ENCODE data around the gene PSMD14.

PSMD14 gene

DNA sequence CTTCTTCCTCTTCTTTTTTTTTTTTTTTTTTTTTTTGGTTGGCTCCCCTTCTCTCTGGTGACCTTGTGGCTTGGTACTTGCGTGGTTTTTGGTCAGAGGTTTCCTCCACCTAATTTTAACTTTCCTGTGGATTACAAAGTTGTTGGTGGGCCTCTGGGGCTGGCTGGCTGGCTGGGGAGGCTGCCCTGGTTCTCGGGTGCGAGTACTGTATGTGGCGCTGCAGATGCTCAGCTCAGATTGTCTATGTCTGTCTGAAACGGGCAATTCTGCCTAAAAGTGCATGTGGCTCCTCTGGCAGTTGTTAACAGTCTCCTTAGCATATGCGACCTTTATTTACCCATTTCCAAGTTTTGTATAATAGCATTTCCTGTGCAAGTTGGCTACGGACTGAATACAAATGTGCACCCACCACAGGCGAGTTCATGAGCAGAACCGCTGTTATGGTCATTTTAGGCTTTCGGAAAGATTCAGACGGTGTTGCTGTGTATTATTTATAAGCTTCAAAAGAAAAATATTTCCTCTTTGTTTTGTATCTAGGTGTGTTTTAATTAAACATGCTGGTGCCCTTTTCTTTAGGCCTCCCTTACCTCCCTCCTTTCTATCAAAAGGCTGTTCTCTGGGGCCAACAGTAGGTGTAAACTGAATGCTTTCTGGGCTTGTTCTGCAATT is 112.3 kb downstream of the PSMD14 start:
- DNase-seq: no peak

DNA sequence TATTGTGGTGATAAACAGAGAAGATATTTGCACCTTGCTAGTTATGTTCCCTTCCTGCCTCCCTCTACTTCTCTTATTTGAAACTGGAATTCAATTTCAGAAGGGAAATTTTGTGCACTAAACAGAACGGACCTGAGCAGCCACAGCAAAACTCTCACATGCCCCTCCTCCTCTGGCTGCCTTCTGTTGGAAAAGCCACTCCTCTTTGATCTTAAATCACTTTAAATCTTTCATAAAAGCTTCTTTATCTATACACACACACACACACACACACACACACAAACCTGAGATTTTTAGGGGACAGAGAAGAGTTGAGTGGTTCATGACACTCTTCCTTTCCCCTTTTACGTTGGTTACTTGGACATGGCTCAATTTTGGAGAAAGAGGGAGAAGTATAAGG is 113.5 kb downstream of the PSMD14 start:
- DNase-seq: no peak

DNA sequence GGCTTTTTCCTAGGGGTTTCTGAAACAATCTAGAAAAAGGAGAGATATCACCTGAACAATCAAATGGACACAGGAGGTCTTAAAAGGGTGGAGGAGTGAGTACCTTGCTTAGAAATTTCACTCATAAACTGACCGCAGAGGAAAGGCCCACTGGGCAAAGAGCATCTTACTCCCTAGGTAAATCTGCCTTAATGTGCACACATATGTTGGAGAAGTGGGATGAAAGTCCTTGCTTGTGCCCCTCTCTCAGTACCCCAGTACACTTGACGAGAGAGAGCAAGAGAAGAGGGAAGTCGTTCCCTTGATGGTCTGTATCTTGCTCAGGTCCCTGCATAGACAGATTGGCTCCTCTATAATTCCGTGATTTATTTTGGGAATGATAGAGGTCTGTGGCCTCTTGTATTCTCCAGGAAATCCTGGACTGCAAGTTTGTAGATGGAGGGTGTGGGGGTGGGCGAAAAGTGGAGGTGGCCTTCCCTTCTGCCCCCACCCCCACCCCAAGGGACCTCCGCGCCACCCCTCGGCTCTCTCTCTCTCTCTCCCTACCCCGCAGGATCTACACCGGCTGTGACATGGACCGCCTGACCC is 114.7 kb downstream of the PSMD14 start:
- DNase-seq: no peak

DNA sequence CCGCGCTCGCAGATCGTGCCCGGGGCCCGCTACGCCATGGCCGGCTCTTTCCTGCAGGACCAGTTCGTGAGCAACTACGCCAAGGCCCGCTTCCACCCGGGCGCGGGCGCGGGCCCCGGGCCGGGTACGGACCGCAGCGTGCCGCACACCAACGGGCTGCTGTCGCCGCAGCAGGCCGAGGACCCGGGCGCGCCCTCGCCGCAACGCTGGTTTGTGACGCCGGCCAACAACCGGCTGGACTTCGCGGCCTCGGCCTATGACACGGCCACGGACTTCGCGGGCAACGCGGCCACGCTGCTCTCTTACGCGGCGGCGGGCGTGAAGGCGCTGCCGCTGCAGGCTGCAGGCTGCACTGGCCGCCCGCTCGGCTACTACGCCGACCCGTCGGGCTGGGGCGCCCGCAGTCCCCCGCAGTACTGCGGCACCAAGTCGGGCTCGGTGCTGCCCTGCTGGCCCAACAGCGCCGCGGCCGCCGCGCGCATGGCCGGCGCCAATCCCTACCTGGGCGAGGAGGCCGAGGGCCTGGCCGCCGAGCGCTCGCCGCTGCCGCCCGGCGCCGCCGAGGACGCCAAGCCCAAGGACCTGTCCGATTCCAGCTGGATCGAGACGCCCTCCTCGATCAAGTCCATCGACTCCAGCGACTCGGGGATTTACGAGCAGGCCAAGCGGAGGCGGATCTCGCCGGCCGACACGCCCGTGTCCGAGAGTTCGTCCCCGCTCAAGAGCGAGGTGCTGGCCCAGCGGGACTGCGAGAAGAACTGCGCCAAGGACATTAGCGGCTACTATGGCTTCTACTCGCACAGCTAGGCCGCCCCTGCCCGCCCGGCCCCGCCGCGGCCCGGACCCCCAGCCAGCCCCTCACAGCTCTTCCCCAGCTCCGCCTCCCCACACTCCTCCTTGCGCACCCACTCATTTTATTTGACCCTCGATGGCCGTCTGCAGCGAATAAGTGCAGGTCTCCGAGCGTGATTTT is 115.5 kb downstream of the PSMD14 start:
- no peak for DNase-seq

DNA sequence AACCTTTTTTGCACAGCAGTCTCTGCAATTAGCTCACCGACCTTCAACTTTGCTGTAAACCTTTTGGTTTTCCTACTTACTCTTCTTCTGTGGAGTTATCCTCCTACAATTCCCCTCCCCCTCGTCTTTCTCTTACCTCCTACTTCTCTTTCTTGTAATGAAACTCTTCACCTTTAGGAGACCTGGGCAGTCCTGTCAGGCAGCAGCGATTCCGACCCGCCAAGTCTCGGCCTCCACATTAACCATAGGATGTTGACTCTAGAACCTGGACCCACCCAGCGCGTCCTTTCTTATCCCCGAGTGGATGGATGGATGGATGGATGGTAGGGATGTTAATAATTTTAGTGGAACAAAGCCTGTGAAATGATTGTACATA is 116.2 kb downstream of the PSMD14 start:
- no peak for DNase-seq

DNA sequence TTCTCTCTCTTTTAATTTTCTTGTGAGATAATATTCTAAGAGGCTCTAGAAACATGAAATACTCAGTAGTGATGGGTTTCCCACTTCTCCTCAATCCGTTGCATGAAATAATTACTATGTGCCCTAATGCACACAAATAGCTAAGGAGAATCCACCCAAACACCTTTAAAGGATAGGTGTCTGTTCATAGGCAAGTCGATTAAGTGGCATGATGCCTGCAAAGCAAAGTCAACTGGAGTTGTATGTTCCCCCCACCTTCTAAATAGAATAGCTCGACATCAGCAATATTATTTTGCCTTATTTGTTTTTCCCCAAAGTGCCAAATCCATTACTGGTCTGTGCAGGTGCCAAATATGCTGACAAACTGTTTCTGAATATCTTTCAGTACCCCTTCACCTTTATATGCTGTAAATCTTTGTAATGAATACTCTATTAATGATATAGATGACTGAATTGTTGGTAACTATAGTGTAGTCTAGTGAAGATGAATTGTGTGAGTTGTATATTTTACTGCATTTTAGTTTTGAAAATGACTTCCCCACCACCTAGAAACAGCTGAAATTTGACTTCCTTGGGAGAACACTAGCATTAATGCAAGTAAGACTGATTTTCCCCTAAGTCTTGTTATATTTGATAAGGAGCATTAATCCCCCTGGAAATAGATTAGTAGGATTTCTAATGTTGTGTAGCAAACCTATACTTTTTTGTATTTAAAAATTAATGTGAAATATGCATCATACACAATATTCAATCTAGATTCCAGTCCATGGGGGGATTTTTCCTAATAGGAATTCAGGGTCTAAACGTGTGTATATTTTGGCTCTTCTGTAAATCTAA is 116.9 kb downstream of the PSMD14 start:
- no peak for DNase-seq

DNA sequence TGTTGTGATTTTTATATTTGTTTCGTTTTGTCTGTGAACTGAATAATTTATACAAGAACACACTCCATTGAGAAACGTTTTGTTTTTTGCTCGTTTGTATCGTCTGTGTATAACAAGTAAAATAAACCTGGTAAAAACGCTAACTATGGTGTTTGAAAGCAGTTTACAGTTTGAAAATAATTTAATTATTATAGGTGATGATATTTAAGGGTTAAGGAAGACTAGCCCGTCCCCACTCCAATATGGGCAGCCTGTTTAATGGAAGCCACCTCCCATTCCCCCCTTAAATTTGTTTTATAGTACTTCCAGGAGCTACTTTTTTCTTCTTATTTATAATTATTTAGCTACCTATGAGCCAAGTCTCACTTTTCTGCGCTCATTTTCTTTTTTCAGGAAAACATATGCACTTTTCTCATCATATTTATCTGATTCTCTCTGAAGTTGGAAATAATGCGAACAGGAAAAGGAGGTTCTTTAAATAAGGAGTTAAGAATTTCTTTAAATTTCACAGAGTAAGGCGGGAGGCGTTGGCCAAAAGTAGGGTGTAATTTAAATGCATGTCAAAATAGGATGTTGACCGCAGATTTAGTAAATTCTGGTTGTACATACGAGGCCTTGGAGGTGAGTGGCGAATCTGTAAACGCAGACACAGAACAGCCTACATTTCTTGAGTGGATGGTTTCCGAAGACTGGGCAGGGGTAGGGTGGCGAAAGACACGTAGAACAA is 117.7 kb downstream of the PSMD14 start:
- no peak for DNase-seq

DNA sequence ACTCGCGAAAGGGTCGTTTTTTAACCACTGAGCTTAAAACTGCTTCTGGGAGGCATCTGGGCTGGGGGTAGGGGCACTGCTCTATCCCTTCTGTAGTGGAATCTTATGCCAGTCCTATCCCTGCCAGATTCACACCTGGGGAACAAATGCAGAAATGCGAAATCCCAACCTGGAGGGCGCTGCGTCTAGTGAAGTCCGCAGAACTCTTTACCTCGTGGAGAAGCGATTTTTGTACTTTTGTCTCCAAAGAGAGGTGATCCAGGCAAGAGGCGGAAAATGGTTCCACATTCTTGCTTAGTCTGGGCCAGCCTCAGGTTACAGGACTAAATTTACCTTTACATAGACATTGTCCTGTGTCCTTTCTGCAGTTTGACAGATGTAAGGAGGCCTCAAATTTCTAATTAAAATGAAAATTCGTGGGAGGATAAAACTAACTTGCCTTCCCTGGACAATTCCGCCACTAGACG is 118.3 kb downstream of the PSMD14 start:
- DNase-seq: no peak

DNA sequence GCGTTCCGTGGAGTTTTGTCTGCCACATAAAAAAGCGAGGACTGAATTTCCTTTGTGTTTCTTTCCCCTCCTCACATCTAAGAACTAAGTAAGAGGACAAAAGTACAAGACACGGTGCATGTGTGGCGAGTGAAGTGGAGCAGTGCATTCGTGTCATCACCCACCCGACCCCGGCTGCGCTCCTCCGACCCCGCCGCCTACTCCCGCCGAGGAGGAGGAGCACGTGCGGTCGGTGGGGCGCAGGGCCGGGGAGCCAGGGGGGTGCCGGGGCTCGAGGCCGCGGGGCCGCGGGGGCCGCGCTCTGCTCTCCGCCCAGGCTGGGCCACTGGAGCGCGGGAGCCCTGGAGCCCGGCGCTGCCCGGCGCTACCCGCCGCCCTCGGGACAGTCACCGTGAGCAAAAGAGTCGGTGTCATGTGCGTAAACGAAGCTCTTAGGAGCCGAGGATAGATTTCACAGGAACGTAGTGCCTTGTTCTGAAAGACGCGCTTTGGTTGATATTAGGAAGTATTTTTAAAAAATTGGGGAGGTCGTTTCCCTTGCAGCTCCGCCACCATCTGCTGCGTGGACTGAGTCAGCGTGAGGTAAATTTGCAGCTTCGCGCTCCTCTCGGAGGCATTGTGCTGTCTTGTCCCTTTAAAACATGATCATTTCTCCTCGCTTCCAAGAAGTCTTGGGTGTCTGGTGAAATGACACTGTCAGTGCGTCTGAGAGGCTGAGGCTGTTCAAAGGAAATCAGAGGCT is 118.9 kb downstream of the PSMD14 start:
- DNase-seq: no peak

DNA sequence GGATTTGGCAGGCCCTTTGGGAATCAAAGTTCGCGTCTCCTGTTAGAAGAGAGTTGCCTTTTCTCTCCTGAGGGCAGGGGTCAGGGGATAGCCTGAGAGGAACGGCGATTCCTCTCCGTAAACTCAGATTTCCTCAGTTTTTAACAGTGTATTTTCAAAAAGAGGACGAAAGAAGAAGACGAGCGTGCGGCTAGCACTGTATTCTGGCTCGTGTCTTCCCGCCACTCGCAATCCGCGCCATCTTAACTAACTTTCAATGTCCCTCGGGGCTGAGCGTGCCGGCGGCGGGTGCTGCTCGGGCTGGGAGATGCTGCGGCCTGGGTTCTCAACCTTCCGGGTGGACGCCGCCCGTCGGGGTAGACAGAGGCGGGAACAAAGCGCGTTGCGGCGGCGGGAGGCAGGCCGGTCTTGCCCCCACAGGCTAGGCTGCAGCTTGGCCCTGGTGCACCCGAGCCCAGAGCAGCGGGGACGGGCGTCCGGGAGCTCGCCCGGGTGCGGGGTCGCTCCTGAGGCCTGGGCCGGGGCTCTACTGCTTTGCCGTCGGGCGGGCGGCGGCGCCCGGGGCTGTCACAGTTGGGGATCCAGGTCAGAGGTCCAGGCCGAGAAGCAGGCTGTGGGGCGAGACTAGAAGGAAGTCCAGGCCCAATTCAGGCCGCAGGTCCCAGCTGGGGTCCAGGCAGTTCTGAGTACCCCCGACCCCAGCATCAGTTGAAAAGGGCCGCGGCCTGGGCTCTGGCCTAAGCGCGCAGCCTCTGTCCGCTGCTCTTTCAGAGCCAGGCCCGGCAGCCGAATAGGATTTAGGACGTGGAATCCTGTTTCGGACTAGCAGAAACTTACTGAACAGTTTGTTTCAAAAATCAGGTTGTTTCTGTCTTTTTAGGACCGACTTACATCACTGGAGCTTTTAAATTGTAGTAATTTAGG is 119.7 kb downstream of the PSMD14 start:
- DNase-seq: no peak

DNA sequence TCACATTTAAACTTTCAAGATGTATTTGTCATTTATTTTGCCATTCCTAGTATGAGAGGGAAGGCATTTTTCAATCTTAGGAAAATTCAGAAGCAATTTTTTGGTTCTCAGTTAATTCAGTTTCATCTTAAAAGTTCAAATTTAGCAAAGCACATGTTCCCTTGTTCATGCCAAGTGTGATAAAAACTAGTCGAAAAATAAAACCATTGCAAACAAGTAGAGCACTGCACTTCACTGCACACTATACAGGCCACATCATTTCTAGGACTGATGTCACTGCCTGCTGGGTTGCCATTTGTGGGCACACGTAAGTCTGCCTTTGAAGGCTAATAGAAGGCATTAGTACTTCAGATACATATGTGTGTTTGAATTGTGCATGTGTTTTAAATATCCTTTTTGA is 122.2 kb downstream of the PSMD14 start:
- DNase-seq: no peak

DNA sequence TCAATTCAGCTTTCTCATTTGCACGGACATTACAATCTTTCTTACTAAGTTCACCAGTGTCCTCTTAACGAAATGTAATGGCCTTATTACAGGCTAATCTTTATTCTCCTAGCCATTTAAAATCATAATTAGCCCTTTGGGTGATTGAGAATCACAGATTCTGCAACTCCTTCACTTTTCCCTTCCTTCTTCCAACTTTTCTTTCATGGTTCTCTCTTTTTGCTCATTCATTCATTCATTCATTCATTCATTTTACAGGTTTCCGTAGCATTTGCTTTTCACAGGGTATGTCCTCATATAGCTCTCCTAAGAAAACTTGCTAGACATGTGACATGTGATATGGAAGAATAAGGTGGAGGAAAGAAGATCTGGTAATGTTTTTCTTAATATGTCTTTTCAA is 123.9 kb downstream of the PSMD14 start:
- no peak for DNase-seq

DNA sequence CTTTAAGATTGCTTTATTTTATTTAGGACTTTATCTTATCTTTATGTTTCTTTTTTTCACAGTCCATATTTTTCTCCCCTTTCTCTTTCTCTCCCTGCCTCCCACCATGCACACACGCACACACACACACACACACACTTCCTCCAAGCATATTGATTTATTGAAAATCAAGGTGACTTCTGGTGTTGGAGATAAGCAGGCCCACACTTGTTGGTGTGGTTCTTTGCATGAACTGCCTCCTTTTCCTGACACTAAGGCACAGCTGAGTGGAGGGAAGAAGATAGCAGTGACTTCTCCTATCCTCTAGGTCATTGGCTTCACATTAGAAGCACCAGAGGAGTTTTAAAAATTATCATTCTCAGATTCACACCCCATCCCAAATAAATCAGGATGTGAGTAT is 125.9 kb downstream of the PSMD14 start:
- DNase-seq: no peak

DNA sequence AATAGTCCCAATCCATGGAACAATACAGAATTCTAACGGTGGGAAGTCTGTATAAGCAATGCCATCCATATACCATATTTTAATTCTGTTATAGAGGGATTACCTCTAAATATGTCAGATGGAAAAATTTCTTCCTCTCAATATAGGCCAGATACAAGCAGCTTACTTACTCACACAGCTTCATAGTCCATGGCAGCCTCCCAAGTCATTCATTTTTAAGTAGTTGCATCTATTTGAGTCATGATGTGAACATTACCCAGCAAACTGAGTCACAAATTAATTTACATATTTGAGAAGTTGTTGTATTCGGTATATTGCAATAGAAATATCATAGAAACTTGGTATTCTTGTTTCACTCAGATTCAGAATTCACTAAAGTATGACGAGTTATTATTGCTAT is 128.2 kb downstream of the PSMD14 start:
- no peak for DNase-seq

DNA sequence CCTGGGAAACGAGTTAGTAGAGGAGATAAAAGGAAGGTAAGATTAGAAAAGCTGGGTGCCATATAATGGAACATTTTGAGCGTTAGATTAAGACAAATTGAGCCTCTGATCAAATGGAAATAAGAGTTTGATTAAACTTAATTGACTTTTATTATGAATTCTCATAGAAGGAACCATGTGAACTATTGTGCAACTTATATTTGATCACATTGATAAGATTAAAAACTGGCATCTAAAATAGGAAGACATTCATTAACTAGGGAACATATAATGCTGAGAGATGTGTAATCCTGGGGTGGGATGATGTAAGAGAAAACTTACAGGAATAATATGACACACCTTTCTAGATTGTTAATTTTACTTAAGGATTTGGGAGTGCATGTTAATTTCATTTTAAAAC is 130.4 kb downstream of the PSMD14 start:
- no peak for DNase-seq

DNA sequence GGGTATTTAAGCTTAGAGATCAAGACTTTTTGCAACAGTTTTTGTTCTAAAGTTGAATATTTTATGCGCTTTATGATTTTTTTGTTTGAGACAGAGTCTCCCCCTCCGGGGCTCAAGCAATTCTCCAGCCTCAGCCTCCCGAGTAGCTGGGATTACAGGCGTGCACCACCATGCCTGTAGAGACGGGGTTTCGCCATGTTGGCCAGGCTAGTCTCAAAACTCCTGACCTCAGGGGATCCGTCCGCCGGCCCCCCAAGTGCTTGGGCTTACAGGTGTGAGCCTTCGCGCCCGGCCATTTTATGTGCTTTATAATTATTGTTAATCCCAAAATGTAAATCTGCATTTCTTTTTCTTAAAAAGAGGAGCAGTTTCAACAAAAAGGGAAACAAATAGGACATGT is 136.9 kb downstream of the PSMD14 start:
- no peak for DNase-seq

DNA sequence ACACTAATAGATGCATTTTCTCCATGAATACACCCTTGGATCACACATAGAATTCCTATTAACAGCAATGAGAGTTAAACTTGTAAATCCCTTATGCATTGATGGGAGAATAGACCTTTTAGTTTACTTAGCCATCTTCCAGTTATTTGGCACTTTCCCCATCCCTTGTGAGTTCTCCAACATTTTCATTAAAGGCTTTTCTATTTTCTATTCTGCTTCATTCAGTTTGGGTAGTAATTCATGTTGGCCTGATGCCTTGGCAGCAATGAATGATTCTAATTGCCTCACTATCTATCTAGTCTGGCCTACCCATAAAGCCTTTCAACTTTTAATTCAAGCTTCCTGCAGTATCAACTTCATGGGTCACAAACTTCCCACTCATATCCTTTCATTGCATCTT is 140.2 kb downstream of the PSMD14 start:
- no peak for DNase-seq
